HG02870 (cell line): ENCODE measurements around the gene LCN2.
"Not testable (repeated sequence)": the region's sequence is repeated elsewhere in the genome, so short reads cannot be mapped to it uniquely, and the experiment has no call there.

ENCODE experiments used
- ATAC-seq: cut with Tn5 transposase; IDR thresholded peaks from one replicate; pipeline ENCODE4 v1.9.1; 2021; ENCODE audit warnings: mild to moderate bottlenecking, moderate library complexity; ENCODE audit not compliant: unreplicated experiment

Gene LCN2

GRCh38 chr9:128163523-128164306, 14.5 kb downstream of the LCN2 start:
- ATAC-seq, result no peak

GRCh38 chr9:128164307-128164885, 15.1 kb downstream of the LCN2 start:
- no peak for ATAC-seq

GRCh38 chr9:128166169-128166568, 16.9 kb downstream of the LCN2 start:
- no peak for ATAC-seq

GRCh38 chr9:128167209-128167608, 18.0 kb downstream of the LCN2 start:
- ATAC-seq, result no peak

- no peak for ATAC-seq
Measured at GRCh38 chr9:128168731-128169308, 19.6 kb downstream of the LCN2 start.

- ATAC-seq, result no peak
Measured at GRCh38 chr9:128169492-128169891, 20.2 kb downstream of the LCN2 start.

- no peak for ATAC-seq
Measured at GRCh38 chr9:128169925-128170324, 20.7 kb downstream of the LCN2 start.

- ATAC-seq, result no peak
Measured at GRCh38 chr9:128174062-128174461, 24.8 kb downstream of the LCN2 start.

- ATAC-seq, result no peak
Measured at GRCh38 chr9:128175102-128175563, 25.9 kb downstream of the LCN2 start.

- no peak for ATAC-seq
Measured at GRCh38 chr9:128175726-128176125, 26.5 kb downstream of the LCN2 start.

- no peak for ATAC-seq
Measured at GRCh38 chr9:128178806-128179431, 29.7 kb downstream of the LCN2 start.

GRCh38 chr9:128180001-128180400, 30.7 kb downstream of the LCN2 start:
- no peak for ATAC-seq

- ATAC-seq, result no peak
Measured at GRCh38 chr9:128180447-128180846, 31.2 kb downstream of the LCN2 start.

- not testable (repeated sequence) for ATAC-seq
Measured at GRCh38 chr9:128181480-128181879, 32.2 kb downstream of the LCN2 start.

- ATAC-seq, result no peak
Measured at GRCh38 chr9:128182893-128183588, 33.8 kb downstream of the LCN2 start.

GRCh38 chr9:128185979-128186965, 37.0 kb downstream of the LCN2 start:
- ATAC-seq, result no peak

- ATAC-seq, result no peak
Measured at GRCh38 chr9:128187361-128187760, 38.1 kb downstream of the LCN2 start.

GRCh38 chr9:128188209-128188608, 39.0 kb downstream of the LCN2 start:
- ATAC-seq, result no peak

- ATAC-seq, result no peak
Measured at GRCh38 chr9:128190013-128190412, 40.8 kb downstream of the LCN2 start.
